Measurements from ENCODE around the gene VILL.

DNA sequence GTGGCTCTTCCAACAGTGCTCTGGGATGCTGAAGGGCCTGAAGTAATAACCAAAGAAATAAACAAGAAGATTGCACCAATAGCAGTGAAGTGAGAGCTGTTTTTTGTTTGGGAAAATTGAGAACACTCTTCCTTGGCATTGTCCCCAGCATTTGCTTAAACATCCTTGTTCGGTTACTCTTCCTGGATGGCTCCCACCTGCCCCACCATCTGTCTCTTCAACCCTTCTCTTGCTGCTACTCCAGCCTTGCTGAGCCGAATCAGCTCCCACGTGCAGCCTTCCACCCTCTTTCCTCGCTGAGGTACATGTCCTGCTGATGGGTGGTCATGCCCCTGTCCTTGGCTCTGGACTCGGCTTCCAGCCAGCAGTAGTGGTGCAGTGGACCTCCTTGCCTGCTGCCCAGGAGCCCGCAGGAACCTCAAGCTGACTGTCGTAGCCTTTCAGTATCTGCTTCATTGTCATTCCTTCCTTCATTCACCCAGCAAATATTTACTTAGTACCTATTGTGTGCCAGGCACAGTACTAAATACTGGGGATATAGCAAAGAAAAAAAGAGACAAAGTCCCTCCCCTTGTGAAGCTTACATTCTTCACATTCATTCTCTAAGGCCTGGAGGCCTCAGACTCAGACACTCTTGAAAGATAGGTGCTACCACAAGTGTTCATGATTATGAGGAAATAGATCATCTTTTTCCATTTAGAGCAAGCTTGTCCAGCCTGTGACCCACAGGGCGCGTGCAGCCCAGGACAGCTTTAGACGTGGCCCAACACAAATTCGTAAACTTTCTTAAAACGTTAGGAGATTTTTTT, 17.1 kb upstream of the VILL start:
- TF ChIP-seq POLR2AphosphoS5 (IDR thresholded peaks at IDR 0.05; ENCODE audit: insufficient read depth, low read depth, low read length) (no peak), FOS (IDR thresholded peaks at IDR 0.05; ENCODE audit: borderline replicate concordance, insufficient read depth, low read length) (no peak), POLR2A (IDR thresholded peaks at IDR 0.05; ENCODE audit: low read depth, low read length) (no peak), EZH2 (IDR thresholded peaks at IDR 0.05; ENCODE audit: borderline replicate concordance, low read depth, low read length, severe bottlenecking) (no peak), GATA2 (IDR thresholded peaks at IDR 0.05; ENCODE audit: insufficient read depth, insufficient read length, low read depth, low read length) (no peak)
- TF ChIP-seq, protein P1, sequence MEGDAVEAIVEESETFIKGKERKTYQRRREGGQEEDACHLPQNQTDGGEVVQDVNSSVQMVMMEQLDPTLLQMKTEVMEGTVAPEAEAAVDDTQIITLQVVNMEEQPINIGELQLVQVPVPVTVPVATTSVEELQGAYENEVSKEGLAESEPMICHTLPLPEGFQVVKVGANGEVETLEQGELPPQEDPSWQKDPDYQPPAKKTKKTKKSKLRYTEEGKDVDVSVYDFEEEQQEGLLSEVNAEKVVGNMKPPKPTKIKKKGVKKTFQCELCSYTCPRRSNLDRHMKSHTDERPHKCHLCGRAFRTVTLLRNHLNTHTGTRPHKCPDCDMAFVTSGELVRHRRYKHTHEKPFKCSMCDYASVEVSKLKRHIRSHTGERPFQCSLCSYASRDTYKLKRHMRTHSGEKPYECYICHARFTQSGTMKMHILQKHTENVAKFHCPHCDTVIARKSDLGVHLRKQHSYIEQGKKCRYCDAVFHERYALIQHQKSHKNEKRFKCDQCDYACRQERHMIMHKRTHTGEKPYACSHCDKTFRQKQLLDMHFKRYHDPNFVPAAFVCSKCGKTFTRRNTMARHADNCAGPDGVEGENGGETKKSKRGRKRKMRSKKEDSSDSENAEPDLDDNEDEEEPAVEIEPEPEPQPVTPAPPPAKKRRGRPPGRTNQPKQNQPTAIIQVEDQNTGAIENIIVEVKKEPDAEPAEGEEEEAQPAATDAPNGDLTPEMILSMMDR (IDR thresholded peaks at IDR 0.05; ENCODE audit: extremely low read depth in 1 of 2, insufficient read depth in 1 of 2, low read depth in 1 of 2, low read length in 2 of 2) = no peak
